GM12875 (cell line): ENCODE results near the gene LINC00237.

ENCODE experiments used
- H3K4me3 ChIP-seq: one replicate; pipeline ENCODE4 v1.5.1; 2011; ENCODE audit warnings: low read depth, low read length, control low read depth
- TF ChIP-seq, protein P1 (sequence below): IDR thresholded peaks from 2 replicates; pipeline ENCODE4 v1.5.1; 2011; ENCODE audit warnings: low read depth, mild to moderate bottlenecking, control low read depth, inconsistent platforms, low read length, moderate library complexity, borderline replicate concordance; ENCODE audit not compliant: insufficient read depth

Gene LINC00237

DNA sequence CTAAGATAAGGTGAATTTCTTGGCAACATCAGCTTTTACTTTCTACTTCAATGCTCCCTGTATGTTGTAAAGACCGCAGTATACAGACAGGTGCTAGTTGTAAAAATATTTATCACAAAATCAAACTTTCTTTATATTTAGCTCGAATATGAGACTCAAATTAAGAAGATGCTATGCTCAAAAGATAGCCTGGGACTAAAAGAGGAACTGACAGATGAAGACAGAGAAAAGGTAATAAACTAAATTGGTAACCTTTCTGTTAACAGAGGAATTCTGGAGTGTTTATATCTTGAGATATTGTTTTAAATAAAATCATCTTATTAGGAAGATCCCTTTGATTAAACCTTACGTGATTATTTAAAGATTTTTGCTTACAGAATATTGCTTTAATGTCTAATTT, 39.3 kb upstream of the LINC00237 start:
- TF ChIP-seq, protein P1, sequence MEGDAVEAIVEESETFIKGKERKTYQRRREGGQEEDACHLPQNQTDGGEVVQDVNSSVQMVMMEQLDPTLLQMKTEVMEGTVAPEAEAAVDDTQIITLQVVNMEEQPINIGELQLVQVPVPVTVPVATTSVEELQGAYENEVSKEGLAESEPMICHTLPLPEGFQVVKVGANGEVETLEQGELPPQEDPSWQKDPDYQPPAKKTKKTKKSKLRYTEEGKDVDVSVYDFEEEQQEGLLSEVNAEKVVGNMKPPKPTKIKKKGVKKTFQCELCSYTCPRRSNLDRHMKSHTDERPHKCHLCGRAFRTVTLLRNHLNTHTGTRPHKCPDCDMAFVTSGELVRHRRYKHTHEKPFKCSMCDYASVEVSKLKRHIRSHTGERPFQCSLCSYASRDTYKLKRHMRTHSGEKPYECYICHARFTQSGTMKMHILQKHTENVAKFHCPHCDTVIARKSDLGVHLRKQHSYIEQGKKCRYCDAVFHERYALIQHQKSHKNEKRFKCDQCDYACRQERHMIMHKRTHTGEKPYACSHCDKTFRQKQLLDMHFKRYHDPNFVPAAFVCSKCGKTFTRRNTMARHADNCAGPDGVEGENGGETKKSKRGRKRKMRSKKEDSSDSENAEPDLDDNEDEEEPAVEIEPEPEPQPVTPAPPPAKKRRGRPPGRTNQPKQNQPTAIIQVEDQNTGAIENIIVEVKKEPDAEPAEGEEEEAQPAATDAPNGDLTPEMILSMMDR: no peak

DNA sequence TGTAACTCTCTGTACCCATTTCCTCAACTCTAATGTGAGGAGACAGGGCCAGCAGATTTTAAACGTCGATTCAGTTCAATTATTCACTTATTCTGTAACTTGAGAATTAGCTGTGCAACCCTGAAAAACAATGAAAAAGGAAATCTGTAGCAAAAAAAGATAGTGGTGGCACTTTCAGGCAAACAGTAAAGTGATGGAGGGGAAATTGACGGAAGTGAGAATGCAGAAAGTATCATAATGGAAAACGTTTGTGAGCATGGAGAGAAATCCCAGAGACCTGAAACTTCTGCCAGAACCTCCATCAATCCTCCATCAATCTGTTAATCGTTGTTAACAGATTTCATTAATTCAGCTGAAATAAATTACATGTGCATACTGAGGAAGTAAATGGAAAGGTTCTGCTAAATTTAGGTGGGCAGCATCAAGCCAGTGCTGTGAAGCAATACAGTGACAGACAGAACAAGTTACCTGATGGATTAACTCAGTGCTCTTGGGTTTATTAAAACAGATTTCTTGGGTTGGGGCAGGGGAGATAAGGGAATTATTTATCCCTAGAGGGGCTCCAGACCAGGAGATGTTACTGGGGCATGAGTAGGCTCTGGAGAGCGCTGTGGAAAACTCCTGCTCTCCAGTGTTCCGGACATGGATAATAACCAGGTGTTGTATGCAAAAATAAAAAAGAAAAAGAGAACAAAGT, 37.2 kb upstream of the LINC00237 start:
- TF ChIP-seq, protein P1: no peak
- no peak overlapping the region for H3K4me3 ChIP-seq

More for the DNA sequence above, 39.3 kb upstream of the LINC00237 start:
- no peak overlapping the region for H3K4me3 ChIP-seq

DNA sequence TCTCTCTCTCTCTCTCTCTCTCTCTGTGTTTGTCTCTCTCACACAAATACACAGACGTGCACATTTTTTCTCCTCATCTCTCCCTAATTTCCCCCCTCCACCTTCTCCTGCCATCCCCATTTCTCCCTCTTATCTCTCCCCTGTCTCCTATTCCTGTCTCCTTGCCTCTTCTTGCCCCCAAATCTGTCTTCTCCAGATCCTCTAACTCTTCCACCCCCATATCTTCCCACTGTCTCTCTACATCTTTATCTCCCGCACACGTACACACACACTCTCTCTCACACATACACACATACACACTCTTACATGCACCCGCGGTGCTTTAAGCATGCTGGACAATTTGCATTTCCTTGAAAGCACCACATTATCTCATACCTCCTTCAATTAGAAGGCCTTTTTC, 35.7 kb upstream of the LINC00237 start:
- H3K4me3 ChIP-seq: no peak overlapping the region
- TF ChIP-seq, protein P1: no peak

DNA sequence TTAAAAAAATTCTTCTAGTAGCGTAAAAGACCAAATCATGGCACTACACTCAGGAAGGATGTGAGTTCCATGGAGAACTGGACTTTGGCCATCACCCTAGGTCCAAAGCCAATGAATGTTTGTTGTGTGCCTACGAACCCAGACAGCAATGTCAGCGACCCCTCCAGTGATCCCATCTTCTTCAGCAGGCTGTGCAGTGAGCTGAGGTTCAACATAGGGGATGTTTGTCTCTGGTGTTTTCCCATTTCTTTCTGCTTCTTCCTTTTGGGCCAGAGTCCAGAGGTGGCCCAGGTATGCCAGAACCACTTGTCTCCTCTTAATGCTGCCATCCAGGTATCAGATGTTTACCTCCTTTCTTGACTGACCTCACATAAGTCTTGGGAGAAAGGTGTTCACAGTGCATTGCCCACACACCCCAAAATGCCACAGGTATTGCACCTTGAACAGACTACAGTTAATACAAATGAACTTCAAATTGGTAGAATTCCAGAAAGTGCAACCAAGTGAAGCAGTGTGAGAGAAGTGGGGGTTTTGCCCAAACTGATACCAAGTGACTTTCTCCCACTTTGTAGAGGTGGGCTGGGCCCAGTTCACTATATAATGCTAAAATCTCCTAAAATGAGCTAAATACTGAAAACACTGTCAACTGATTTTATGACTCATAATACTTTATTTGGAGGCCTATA, 33.9 kb upstream of the LINC00237 start:
- no peak overlapping the region for H3K4me3 ChIP-seq
- TF ChIP-seq, protein P1: no peak

DNA sequence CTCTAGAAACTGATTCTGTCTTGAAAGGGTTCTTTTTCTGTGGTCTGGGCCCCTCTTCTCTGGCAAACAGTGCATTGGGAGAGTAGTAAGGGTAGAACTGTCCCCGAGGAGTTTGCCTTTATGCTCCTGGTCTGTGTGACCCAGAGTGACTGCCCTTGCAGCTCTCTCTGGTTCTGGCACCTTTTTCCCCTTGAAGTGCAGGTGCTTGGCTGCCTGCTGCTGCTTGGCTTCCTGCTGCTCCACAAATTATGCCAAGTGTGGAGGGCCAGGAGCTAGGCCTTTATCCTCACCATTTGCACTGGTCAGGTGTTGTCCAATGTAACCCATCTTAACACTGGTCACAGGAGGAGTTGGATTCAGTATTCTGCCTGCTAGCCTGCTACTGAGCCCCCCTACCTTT, 30.9 kb upstream of the LINC00237 start:
- TF ChIP-seq, protein P1: no peak

DNA sequence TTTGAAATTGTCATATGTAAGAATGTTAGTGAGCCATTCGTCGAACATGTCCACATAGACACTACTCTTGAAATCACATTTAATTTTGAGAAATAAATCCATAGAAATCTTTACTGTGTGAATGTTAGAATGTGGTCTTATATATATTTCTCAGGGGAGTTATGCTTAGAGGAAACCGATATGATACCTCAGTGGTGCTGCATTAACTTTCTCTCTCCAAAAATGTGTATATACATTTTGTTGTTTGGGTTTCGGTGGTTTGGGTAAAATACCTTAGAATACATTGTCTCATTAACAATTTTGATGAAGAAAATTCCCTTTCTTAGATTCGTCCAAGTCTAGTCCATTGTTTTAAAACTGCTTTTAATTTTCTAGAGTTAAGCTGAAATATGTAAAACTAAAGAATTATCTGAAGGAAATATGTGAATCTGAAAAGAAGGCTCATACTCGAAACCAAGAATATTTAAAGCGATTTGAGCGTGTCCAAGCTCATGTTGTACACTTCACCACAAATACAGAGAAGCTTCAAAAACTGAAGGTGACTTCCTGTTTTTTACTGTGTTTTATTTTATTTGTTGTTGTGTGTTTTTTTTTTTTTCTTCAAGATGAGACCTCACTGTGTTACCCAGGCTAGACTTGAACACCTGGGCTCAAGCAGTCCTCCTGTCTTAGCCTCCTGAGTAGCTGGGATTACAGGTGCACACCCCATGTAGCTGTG, 30.0 kb upstream of the LINC00237 start:
- TF ChIP-seq, protein P1: no peak
- no peak overlapping the region for H3K4me3 ChIP-seq

More for the DNA sequence above, 30.9 kb upstream of the LINC00237 start:
- H3K4me3 ChIP-seq: no peak overlapping the region
